MCF 10A (cell line): ENCODE data around the gene ST7. TPM values are rescaled to one million over a fixed set of nuclear protein-coding genes. Genes with fewer than 3 reads are reported as not detected.

Experiments used
- BruUV-seq: library from RNA; stranded (reverse); fragments of 400-500 nt; replicated peaks from 2 replicates; lab custom pipeline; 2021; lab: Mats Ljungman, UMichigan
- CTCF ChIA-PET: fragments of 300-600 bp; sonication (Branson Sonifier 250); formaldehyde crosslinking; extraction: SDS; loops from one replicate; lab custom pipeline; 2021; ENCODE audit warnings: antibody characterized with exemption, inconsistent platforms; lab: Yijun Ruan, JAX
- POLR2A ChIA-PET: fragments of 300-600, 350-650 bp; sonication (Branson Sonifier 250); formaldehyde crosslinking; extraction: SDS; loops from one replicate; lab custom pipeline; 2020; ENCODE audit warnings: antibody characterized with exemption, inconsistent platforms; lab: Yijun Ruan, JAX
- DNase-seq: peaks from one replicate; pipeline ENCODE4 v3.0.0-alpha.2; 2018; ENCODE audit not compliant: unreplicated experiment
- H3K27ac Mint-ChIP-seq: one replicate; pipeline ENCODE4 v1.8.0; 2022; ENCODE audit warnings: mild to moderate bottlenecking, low read depth, mixed read lengths; ENCODE audit not compliant: unreplicated experiment
- H3K27me3 Mint-ChIP-seq: one replicate; pipeline ENCODE4 v1.8.0; 2022; ENCODE audit warnings: mixed read lengths; ENCODE audit not compliant: insufficient read depth, unreplicated experiment
- H3K36me3 Mint-ChIP-seq: one replicate; pipeline ENCODE4 v1.8.0; 2022; ENCODE audit warnings: mild to moderate bottlenecking, moderate library complexity, mixed read lengths; ENCODE audit not compliant: insufficient read depth, unreplicated experiment
- H3K4me1 Mint-ChIP-seq: one replicate; pipeline ENCODE4 v1.8.0; 2022; ENCODE audit warnings: mixed read lengths; ENCODE audit not compliant: insufficient read depth, unreplicated experiment
- H3K4me3 Mint-ChIP-seq: one replicate; pipeline ENCODE4 v1.8.0; 2022; ENCODE audit warnings: mild to moderate bottlenecking, moderate library complexity, mixed read lengths; ENCODE audit not compliant: unreplicated experiment
- H3K9me3 Mint-ChIP-seq: one replicate; pipeline ENCODE4 v1.8.0; 2022; ENCODE audit warnings: mixed read lengths; ENCODE audit not compliant: unreplicated experiment
- intact Hi-C: fragments of 100-400 bp; cut with micrococcal nuclease; formaldehyde crosslinking; loops from 2 replicates; pipeline ENCODE4 v1.14.1; 2022
- total RNA-seq: library from RNA; stranded (reverse); gene quantifications from 2 replicates; pipeline ENCODE4 v1.2.3, GENCODE V29; 2022
- TF ChIP-seq, protein P1 (sequence below): fragments of 200-600 bp; IDR thresholded peaks from one replicate; pipeline ENCODE4 v1.8.0; 2022; ENCODE audit warnings: antibody characterized with exemption, mild to moderate bottlenecking; ENCODE audit not compliant: unreplicated experiment

The ST7 gene
- total RNA-seq, 1 experiment from 2014 or later: 18.5 TPM

GRCh38 chr7:117247809-117248208 is 294.5 kb downstream of the ST7 start:
- ChIA-PET POLR2A (no interaction called here), CTCF (interaction anchor here (1.2 kb wide), 2 partner anchors 10 to 34 kb away, joined by 3 to 5 read pairs; no protein-coding TSS in a partner anchor)
- DNase-seq: no peak
- intact Hi-C loops: no loop called here
- Mint-ChIP-seq H3K36me3 (no peaks in the 10 kb centered on the region), H3K27ac (no peak overlapping the region), H3K4me3 (no peak overlapping the region), H3K27me3 (peaks cover 35% of the 10 kb centered on the region), H3K9me3 (peaks cover 25% of the 10 kb centered on the region), H3K4me1 (no peaks in the 10 kb centered on the region)
- no TSS peak for BruUV-seq
- TF ChIP-seq, protein P1, sequence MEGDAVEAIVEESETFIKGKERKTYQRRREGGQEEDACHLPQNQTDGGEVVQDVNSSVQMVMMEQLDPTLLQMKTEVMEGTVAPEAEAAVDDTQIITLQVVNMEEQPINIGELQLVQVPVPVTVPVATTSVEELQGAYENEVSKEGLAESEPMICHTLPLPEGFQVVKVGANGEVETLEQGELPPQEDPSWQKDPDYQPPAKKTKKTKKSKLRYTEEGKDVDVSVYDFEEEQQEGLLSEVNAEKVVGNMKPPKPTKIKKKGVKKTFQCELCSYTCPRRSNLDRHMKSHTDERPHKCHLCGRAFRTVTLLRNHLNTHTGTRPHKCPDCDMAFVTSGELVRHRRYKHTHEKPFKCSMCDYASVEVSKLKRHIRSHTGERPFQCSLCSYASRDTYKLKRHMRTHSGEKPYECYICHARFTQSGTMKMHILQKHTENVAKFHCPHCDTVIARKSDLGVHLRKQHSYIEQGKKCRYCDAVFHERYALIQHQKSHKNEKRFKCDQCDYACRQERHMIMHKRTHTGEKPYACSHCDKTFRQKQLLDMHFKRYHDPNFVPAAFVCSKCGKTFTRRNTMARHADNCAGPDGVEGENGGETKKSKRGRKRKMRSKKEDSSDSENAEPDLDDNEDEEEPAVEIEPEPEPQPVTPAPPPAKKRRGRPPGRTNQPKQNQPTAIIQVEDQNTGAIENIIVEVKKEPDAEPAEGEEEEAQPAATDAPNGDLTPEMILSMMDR: no peak

DNA sequence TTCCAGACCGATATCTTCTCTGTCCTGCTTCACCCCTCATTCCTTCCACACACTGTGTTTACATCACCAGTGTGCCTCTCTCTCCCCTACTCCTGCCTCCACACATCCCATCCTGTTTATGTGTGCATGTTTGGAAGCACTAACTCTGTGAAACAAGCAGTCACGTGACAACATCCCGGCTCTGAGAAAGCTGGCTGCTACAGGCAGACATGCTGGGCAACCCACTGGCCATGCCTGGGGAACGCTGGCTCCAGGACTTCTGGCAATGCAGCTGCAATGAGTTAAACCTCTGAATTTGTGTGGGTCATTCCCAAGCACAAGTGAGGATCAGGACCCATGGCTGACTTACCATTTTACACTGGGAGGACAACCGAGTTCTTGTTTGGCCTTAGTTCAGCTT is 295.5 kb downstream of the ST7 start:
- POLR2A ChIA-PET: no interaction called here
- TF ChIP-seq, protein P1: no peak
- no peak overlapping the region for H3K4me3 Mint-ChIP-seq
- intact Hi-C loops: no loop called here
- peaks cover 25% of the 10 kb centered on the region for H3K9me3 Mint-ChIP-seq
- no peak for DNase-seq
- H3K4me1 Mint-ChIP-seq: no peaks in the 10 kb centered on the region
- H3K27me3 Mint-ChIP-seq: peaks cover 35% of the 10 kb centered on the region
- BruUV-seq: no TSS peak
- no peaks in the 10 kb centered on the region for H3K36me3 Mint-ChIP-seq
- H3K27ac Mint-ChIP-seq: no peak overlapping the region
- CTCF ChIA-PET: interaction anchor here (0.7 to 0.9 kb wide), 2 partner anchors 107 to 274 kb away, joined by 3 read pairs; no protein-coding TSS in a partner anchor

DNA sequence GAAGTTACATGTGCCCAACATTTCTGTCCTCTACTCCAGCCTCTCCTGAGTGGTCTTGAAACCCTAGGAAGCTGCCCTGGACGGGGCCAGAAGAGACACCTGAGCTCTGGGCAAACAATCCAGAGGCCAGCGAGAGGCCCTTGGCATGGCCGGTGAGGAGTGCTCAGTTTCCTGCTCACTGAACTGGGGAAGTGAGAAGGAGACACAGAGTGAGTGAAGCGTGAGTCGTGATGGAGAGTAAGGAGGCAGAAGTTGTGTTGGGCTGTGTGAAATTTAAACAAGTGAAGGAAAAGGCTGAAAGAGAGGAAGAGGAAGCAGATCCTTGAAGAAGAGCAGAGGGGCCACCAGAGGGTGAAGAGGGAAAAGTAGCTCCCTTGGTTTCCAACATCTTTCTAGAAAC is 296.4 kb downstream of the ST7 start:
- H3K27ac Mint-ChIP-seq: no peak overlapping the region
- no peak for DNase-seq
- POLR2A ChIA-PET: no interaction called here
- no peaks in the 10 kb centered on the region for H3K4me1 Mint-ChIP-seq
- TF ChIP-seq, protein P1: no peak
- H3K4me3 Mint-ChIP-seq: no peak overlapping the region
- BruUV-seq: no TSS peak
- peaks cover 22% of the 10 kb centered on the region for H3K9me3 Mint-ChIP-seq
- CTCF ChIA-PET: interaction anchor here (0.6 to 1.0 kb wide), 3 partner anchors 34 to 131 kb away, joined by 3 to 6 read pairs (median 4); no protein-coding TSS in a partner anchor
- no peaks in the 10 kb centered on the region for H3K36me3 Mint-ChIP-seq
- intact Hi-C loops: no loop called here
- H3K27me3 Mint-ChIP-seq: peaks cover 35% of the 10 kb centered on the region

GRCh38 chr7:117250245-117250644 is 296.9 kb downstream of the ST7 start:
- peaks cover 35% of the 10 kb centered on the region for H3K27me3 Mint-ChIP-seq
- no peaks in the 10 kb centered on the region for H3K36me3 Mint-ChIP-seq
- no peak overlapping the region for H3K4me3 Mint-ChIP-seq
- POLR2A ChIA-PET: no interaction called here
- CTCF ChIA-PET: interaction anchor here (0.6 to 1.0 kb wide), 2 partner anchors 34 to 37 kb away, joined by 3 to 4 read pairs; no protein-coding TSS in a partner anchor
- H3K27ac Mint-ChIP-seq: no peak overlapping the region
- BruUV-seq: no TSS peak
- TF ChIP-seq, protein P1: no peak
- no peaks in the 10 kb centered on the region for H3K4me1 Mint-ChIP-seq
- DNase-seq: no peak
- intact Hi-C loops: no loop called here
- peaks cover 17% of the 10 kb centered on the region for H3K9me3 Mint-ChIP-seq
